Activated CD8-positive, alpha-beta memory T cell treated with anti-CD3 and anti-CD28 coated beads, Interleukin-2, amount 50 U/mL, for 1 hour (primary cell): Measurements from ENCODE around the gene TMEM214.

Source experiments
- DNase-seq: peaks from one replicate; pipeline ENCODE4 v3.0.0-alpha.2; 2020; ENCODE audit errors: extremely low read depth

TMEM214 gene

DNA sequence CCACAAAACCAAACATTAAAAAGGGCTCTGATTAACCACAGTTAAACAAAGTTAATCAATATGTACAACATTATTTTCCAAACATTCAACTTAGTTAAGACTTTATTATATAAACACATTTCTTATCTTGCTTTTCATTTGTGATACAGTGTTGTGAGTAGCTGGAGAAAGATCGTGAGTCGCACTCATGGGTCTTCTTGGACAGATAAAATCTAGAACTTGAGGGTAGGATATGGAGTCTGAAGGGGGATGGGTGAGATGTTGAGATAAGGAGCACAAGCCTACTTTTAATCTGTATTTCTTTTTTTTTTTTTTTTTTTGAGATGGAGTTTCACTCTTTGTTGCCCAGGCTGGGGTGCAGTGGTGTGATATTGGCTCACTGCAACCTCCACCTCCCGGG is 22.6 kb upstream of the TMEM214 start:
- no peak for DNase-seq

DNA sequence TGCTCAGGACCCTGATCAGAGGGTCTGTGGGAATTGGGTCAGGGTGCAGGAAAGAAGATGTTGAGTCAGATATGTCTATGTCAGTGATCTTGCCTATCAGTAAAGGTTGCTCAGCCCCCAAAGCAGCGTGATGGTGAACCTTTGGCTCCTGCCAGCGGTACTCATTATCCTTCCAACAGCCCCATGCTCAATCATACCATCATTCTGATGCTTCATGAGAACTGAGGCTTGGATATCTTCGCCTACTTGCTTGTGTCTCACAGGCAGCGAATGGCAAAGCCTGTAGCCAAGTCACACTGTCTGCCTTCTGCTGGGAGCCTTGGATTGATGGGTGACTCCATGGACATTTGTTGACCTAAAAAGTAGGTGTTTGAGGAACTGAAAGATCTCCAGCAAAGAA is 19.0 kb upstream of the TMEM214 start:
- no peak for DNase-seq

DNA sequence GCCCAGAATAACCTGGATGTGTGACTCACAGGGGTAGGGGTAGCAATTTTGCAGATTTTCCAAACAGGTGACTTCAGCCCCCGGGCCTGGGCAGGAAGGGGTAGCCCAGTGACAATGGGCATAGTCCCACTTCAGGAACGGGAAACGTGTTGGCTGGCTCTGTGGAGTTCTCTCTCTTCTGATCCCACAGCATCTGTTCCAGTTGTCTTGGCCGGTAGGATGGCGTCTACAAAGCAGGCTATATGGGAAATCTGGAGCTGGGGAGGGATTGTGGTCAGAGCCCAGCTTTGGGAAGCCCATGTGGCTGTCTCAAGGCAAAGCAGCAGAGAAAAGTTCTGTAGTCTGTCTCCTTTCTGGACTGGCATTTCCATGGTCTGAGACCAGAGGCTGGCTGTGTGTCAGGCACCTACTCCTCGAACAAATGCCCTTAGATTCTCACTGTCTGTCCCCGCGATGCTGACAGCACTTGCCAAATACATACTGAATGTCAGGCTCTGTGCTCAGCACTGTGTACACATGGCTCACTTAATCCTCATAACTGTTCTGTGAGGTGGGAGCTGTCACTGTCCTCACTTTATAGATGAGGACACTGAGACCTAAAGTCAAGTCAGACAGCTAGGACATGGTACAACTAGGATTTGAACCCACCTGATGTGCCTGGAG is 17.9 kb upstream of the TMEM214 start:
- DNase-seq: no peak

DNA sequence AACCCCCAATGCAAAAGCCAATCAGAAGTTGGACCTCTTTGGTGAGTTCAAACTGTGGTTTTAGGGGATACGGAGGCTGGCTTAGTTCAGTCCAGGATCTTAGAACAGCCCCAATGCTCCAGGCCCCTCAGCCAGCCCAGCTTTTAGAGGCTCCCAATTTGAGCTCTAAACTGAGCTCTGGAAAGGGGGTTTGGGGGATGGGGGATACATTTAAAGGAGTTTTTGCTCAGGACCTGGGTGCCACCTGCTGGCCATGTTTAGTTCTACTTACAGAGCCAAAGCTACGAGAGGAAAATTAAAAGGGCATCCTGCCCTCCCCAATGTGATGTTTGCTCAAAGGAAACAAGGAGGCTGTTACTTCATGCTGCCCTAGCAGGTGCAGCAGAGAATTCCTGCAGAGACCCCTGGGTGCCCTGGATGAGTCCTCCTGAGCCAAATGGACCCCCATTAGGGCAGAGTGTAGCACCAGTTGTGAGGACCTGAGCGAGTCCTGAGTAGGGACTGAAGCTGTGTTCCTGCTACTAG is 15.9 kb upstream of the TMEM214 start:
- DNase-seq: no peak

DNA sequence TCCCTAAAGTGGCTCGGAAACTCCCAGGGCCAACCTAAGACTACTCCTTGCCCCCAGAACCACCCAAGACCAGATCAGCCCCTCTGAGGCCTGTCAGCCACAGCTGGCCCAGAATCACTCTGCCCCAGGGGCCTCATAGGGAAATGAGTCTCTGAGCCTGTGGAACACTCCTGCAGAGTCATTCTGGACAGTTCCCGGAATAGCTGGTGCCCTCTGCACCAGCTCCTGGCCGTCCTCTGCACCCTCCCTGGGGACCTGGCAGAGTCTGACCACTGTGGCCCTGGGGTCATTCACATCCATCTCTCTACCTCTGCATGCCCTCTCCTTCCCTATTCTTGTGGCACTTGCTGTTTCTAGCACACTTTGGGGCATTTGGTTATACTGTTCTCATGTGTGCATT is 14.6 kb upstream of the TMEM214 start:
- no peak for DNase-seq

DNA sequence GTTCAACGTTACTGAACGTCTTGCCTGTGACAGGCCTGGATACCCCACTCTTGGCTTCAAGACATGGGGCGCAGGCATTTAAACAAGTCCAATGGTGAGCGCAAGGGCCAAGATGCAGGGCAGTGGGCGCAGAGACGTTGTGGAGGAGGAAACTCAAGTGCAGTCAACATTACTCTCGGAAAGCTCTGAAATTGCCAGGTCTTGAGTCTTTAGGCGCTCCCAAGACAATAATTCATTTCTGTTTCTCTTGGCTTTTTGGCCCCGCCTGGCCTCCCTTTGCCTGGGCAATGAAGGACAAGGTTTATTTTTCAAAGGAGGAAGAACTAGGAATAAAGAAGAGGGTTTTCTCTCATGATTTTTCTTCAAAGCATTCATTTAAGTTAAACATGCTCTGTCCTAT is 13.3 kb upstream of the TMEM214 start:
- DNase-seq: no peak

DNA sequence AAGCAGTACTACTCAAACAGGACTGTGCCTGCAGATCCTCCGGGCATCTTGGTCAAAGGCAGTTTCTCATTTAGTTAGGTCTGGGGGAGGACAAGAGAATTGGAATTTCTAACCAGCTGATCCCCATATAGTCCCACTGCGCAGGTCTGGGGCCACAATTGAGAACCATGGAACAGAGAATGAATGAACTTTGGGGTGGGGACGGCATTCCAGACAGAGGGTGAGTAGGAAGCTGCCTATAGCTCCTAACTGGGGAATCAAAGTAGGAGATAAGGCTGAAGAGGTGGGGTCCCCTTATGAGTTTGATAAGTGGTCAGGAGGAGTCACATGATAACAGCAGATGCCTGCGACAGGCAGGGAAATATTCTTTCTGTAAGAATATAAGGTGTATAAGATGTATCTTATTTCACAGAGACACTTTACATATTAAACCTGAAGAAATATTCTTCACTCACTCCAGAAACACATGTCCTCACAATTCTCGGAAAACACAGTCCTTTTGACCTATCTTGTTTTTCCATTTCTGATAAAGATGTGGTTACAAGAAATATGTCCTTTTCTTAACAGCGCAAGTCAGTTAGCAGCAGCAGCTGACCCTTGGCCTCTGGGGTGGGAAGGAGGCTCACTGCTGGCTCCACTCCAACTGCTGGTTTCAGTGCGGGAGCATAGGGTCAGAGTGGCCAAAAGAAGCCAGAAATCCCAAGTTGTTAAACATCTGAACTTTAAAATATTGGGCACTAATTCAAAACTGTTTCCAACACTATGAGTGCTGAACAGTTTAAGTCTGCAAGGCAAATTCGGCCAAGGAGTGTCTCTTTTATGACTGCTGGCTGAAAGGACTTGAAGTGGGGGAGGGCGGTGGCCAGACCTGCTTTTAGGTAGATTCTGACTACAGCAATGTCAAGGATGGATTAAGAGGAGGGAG is 12.6 kb upstream of the TMEM214 start:
- DNase-seq: no peak

DNA sequence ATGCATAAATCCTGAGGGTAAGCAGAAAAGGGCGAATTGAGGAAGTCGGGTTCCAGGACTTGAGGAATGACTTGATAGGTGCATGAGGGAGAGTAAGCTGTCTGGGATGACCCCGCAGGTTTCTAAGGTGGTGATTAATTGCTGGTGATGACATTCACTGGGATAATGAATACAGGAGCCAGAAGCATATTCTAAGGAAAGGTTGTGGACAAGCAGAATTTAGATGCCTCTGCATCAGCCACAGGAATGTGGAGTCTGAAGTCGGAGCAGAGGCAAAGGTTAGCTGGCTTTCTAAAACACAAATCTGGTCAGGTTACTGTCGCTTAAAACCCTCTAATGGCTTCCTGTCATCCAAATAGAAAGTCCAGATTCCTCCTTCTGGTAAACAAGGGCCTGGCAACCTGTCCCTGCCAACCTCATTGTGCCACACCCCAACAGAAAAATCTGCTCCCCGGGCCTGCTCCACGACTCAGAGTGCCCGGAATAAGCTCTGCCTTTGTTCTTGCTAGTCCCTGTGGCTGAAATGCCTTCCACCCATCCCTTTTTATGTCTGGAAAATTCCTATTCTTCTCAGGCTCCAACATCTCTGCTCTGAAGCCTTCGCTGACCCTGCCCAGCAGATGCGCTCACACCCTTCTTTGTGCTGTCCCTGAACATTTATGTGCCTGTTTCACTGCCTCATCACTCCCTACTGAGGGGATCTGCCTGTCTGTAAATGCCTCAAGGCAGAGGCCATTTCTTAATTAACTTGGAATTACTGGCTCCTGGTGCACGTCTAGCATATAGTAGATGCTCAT is 11.3 kb upstream of the TMEM214 start:
- no peak for DNase-seq

DNA sequence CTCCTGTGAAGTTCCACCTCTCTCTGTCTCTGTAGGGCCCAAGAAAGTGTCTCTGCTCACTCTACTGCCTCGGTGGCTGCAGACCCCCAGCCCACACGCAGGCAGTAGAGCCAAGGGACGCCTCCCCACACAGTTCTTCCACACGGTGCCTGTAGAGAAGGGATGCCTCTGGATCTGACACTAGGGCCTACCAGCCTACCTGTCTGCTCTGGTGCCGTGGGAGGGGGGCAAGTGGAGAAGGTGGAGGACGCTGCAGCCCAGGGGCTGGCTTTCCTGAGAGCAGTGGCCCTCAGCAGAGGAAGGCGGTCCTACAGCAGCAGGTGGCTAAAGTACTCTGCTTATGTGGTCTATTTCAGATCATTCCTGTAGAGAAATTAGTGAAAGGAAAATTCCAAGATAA is 9.0 kb upstream of the TMEM214 start:
- no peak for DNase-seq

DNA sequence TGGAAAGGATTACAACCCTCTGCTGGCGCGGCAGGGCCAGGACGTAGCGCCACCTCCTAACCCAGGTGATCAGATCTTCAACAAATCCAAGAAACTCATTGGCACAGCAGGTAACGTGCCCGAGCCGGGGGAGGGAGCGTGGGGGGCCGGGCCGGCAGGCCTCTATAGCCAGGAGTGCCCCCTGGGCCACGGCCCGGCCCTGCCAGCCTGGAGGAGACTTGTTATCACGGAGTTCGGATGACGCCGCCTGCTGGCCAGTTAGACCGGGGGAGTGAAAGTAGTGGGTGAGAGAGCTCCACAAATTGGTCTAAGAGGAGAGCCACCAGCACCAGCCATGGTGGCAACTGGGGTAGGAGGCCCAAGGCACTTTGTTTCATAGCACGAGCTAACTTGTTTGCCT is 8.6 kb upstream of the TMEM214 start:
- DNase-seq: no peak

DNA sequence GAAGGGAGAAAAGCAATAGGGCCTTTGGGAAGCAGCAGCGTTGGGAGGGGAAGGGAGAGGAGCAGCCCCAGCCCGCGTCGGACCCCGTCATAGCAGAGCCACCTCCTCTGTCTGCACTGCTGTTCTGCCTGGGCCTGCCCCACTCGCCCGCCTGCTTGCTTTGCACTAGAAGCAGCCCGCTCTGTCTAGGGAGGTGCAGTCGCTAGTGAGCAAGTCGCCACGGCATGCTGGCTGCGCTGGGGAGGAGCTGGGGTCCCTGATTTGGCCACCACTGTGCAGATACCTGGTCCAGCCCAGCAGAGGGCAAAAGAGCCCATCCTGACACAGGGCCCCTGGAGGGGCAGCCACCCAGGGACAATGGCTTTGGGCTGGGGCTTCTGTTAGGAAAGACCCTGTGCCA is 8.0 kb upstream of the TMEM214 start:
- DNase-seq: no peak

DNA sequence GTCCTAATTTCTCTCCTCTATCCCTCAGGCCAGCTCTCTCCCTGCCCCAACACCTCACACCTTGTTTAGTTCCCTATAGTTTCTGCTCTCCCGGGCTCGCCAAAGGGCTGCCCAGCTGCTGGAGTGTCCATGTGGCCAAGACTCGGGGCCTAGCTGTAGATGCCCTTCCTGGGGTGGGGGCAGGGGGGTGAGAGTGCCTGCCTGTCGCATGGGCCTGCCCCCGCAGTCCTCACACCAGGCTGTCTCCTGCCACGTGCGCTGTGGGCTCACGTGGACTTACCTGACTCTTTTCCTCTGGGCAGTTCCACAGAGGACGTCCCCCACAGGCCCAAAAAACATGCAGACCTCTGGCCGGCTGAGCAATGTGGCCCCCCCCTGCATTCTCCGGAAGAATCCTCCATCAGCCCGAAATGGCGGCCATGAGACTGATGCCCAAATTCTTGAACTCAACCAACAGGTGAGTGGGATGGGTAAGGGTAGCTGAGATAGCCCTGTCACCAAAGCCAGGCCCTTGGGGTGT is 7.4 kb upstream of the TMEM214 start:
- no peak for DNase-seq

DNA sequence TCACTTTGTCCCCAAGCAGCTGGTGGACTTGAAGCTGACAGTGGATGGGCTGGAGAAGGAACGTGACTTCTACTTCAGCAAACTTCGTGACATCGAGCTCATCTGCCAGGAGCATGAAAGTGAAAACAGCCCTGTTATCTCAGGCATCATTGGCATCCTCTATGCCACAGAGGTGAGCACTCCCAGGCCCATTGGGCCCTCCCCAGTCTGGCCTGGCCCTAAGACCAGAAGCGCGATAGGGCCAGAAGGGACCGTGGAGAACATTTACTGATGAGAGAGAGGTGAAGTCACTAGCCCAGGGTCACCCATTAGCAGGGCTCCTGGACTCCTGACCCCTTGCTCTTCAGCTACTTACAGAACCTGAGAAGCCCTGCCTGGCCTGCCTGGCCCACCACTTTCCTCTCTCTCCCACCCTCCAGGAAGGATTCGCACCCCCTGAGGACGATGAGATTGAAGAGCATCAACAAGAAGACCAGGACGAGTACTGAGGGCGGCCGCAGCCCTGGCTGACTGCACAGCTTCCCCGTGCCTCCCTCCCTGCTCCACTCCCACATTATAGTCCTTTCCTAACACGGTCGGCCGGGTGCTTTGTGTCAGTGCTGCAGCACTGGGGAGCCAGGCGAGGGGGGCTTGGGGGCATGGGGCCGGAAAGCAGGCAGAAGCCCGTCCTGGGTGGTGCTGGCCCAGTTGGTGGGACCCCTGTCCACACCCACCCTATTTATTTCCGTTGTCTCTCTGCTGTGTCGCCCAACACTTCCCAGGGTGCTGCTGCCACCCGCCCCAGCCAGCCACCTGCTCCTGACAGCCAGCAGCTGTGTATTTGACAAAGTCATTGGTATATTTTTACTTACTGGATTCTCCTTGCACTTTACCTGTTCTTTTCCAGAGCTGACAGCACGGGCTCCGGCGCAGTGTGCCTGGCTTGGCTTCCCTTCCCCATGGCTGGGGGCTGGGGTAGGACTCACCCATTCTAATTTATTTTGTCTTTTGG is 6.6 kb upstream of the TMEM214 start:
- no peak for DNase-seq

DNA sequence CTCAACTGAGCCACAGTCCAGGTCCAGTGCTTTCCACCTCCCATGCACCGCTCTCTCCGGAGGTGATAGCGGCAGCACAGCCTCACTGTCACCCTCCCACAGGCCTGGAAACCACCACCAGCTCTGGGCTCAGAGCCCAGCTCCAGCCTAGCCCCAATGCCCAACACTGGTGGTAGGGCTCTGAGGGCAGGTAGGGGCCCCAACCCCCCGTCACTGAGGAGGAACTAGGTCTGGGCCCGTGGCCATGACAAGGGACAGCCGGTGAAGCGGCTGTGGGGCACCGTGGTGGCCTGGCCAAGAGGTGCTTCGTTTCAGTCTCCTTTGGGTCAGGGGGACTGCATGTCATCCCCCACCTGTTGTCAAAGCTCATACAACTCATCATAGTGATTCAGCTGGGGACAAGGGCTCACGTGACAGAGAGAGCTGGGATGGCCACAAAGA is 5.5 kb upstream of the TMEM214 start:
- no peak for DNase-seq

DNA sequence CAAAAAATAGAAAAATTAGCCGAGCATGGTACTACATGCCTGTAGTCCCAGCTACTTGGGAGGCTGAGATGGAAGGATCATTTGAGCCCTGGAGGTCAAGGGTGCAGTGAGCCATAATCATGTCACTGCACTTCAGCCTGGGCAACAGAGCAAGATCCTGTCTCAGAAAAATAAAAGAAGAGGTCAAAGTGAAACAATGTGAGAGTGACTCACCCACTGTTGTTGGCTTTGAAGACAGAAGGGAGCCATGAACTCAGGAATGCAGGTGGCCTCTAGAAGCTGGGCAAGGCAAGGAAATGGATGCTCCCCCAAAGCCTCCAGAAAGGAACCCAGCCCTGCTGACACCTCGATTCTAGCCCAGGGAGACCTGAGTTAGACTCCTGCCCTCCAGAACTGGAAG is 3.7 kb upstream of the TMEM214 start:
- DNase-seq: no peak

DNA sequence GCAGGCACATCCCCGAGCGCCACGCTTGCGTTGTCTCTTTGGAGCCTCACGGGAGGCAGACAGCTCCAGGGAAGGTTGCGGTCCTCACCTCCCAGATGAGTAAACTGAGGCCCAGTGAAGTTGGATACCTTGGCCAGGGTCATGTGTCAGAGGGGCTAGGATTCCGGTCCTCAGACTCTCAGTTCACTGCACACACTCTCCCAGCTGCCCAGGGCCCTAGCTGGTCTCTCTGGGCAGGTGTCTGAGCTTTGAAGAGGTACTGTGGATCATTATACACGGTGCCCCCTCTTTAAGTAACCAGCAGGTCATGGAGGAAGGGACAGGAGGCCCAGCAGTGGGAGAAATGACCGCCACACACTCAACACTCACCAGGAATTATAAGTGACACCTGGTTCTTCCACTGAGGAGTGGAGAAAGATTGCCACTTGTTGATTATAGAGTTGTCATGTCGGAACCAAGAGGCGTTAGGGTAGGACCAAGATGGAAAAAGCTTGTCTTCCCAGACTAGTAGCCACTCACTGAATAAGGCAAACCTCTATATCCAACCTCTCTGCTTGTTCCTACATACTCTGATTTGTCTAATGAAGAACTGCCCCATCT is 588 bp downstream of the TMEM214 start:
- DNase-seq: no peak

DNA sequence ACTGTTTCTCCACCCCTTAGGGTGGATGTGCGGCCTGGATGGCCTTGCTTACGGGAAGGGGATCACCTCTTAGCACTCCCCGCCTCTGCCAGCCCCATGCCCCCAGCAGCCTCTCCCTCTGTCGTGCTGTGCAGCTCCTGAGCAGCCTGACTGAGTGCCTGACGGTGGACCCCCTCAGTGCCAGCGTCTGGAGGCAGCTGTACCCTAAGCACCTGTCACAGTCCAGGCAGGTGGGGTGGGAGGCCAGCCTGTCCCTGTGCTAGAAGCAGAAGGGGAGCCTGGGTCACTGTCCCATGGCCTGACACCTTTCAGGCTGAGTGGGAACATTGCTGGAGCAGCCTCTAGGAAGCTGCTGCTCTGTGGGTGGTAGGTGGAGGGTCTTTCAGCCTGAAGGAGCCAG is 5.2 kb downstream of the TMEM214 start:
- no peak for DNase-seq

DNA sequence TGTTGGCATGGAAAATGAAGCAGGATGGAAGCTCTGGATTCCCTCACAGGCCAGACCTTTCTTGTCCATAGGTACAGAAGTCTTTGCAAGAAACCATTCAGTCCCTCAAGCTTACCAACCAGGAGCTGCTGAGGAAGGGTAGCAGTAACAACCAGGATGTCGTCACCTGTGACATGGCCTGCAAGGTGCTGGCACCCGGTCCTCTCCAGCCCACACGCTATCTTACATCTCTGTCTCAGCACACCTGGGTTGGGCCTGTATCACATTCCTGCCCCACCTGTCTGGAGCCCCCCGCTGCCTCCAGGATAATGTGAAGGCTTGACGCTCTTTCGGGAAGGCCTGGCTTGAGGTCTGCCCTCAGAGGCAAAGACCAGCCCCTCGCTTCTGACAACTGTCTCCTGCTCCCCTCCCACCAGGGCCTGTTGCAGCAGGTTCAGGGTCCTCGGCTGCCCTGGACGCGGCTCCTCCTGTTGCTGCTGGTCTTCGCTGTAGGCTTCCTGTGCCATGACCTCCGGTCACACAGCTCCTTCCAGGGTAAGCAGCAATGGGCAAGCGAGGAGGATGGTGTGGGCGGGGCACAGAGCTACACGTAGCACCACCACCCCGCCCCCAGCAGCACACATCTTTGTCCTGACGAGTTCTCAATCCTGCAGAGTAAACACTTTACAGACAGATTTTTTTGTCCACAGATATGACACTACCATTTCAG is 6.0 kb downstream of the TMEM214 start:
- DNase-seq: no peak

DNA sequence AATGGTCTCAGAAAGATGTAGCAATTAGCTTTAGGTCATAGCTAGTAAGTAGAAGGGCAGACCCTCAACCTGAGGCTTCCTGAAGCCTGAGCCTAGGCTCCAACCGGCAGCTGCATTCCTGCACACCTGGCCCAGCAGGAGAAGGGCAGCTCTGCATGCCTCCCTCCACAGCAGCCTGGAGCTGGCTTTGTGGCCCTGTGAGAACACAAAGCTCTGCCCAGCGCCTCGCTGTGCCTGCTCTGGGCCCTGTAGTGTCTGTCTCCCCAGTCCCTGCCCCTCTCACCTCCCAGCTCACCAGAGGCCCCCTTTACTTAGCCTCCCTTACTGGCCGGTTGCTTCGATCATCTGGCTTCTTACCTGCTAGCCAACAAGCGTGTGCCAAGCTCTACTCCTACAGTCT is 6.7 kb downstream of the TMEM214 start:
- DNase-seq: no peak

DNA sequence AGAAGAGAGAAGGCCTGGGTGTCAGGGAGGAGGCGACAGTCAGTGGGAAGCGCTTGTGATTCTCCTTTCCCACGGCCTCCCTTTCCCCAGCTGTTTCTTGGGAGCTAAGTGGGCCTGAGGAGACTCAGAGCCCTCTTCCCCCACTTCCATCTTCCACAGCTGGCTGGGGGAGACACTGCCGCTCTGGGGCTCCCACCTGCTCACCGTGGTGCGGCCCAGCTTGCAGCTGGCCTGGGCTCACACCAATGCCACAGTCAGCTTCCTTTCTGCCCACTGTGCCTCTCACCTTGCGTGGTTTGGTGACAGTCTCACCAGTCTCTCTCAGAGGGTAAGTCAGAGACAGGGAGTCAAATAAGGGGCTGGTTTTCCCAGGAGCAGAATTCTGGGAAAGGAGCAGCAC is 7.1 kb downstream of the TMEM214 start:
- no peak for DNase-seq
